Erythroblast (primary cell): ENCODE results near the gene TNFRSF4.
"Not testable (repeated sequence)": the region's sequence is repeated elsewhere in the genome, so short reads cannot be mapped to it uniquely, and the experiment has no call there.

Source experiments
- GATA1 ChIP-seq: IDR thresholded peaks from 2 replicates; pipeline ENCODE4 v1.6.1; 2011; ENCODE audit warnings: low read depth, mild to moderate bottlenecking, control low read depth, low read length, moderate library complexity
- POLR2A ChIP-seq: IDR thresholded peaks from 2 replicates; pipeline ENCODE4 v1.6.1; 2011; ENCODE audit warnings: mild to moderate bottlenecking, low read length

DNA sequence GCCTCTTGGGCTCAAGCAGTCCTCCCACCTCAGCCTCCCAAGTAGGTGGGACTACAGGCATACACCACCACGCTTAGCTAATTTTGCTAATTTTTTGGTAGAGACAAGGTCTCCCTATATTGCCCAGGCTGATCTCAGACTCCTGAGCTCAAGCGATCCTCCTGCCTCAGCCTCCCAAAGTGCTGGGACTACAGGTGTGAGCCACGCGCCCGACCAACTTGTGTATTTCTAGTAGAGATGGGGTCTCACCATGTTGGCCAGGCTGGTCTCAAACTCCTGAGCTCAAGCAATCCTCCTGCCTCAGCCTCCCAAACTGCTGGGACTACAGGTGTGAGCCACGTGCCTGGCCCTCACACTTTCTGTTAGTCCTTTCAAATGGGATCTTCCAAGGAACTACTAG is 18.2 kb downstream of the TNFRSF4 start:
- TF ChIP-seq POLR2A, GATA1: not testable (repeated sequence)
